Measurements from ENCODE around the gene FADS2. TPM values are rescaled to one million over a fixed set of nuclear protein-coding genes. Genes with fewer than 3 reads are reported as not detected.

FADS2 gene
- total and polyA plus RNA-seq, 9 of the 15 experiments (the other 6 are each of a cell fraction or from before 2014, with no cell fraction given), result 2.9 to 42.8 (median 16.2) TPM

GRCh38 chr11:61816736-61817455 lies 11.2 kb upstream of the FADS2 start, which contains the start of gene FADS1 (continued):
- TF ChIP-seq, protein P1, sequence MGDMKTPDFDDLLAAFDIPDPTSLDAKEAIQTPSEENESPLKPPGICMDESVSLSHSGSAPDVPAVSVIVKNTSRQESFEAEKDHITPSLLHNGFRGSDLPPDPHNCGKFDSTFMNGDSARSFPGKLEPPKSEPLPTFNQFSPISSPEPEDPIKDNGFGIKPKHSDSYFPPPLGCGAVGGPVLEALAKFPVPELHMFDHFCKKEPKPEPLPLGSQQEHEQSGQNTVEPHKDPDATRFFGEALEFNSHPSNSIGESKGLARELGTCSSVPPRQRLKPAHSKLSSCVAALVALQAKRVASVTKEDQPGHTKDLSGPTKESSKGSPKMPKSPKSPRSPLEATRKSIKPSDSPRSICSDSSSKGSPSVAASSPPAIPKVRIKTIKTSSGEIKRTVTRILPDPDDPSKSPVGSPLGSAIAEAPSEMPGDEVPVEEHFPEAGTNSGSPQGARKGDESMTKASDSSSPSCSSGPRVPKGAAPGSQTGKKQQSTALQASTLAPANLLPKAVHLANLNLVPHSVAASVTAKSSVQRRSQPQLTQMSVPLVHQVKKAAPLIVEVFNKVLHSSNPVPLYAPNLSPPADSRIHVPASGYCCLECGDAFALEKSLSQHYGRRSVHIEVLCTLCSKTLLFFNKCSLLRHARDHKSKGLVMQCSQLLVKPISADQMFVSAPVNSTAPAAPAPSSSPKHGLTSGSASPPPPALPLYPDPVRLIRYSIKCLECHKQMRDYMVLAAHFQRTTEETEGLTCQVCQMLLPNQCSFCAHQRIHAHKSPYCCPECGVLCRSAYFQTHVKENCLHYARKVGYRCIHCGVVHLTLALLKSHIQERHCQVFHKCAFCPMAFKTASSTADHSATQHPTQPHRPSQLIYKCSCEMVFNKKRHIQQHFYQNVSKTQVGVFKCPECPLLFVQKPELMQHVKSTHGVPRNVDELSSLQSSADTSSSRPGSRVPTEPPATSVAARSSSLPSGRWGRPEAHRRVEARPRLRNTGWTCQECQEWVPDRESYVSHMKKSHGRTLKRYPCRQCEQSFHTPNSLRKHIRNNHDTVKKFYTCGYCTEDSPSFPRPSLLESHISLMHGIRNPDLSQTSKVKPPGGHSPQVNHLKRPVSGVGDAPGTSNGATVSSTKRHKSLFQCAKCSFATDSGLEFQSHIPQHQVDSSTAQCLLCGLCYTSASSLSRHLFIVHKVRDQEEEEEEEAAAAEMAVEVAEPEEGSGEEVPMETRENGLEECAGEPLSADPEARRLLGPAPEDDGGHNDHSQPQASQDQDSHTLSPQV (IDR thresholded peaks at IDR 0.05), result peak; percentile 99
- no peak for TF ChIP-seq STAT5A (IDR thresholded peaks at IDR 0.05; ENCODE audit: borderline replicate concordance, low read length)
- no peak for TF ChIP-seq HNRNPLL (IDR thresholded peaks at IDR 0.05; ENCODE audit: low read depth, low read length, poor library complexity, severe bottlenecking)
- TF ChIP-seq, protein P2, sequence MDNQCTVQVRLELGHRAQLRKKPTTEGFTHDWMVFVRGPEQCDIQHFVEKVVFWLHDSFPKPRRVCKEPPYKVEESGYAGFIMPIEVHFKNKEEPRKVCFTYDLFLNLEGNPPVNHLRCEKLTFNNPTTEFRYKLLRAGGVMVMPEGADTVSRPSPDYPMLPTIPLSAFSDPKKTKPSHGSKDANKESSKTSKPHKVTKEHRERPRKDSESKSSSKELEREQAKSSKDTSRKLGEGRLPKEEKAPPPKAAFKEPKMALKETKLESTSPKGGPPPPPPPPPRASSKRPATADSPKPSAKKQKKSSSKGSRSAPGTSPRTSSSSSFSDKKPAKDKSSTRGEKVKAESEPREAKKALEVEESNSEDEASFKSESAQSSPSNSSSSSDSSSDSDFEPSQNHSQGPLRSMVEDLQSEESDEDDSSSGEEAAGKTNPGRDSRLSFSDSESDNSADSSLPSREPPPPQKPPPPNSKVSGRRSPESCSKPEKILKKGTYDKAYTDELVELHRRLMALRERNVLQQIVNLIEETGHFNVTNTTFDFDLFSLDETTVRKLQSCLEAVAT (IDR thresholded peaks at IDR 0.05), result no peak
- TF ChIP-seq ZBTB11 (CRISPR knock-in tag; IDR thresholded peaks at IDR 0.05), result peak in 1 of 3 experiments; percentile 25; a peak in 1 of 6 replicates
- TF ChIP-seq RBM25 (IDR thresholded peaks at IDR 0.05; ENCODE audit: low read depth, low read length, severe bottlenecking), result peak; percentile 96
- TF ChIP-seq IRF2 (CRISPR knock-in tag; IDR thresholded peaks at IDR 0.05), result no peak
- no peak for TF ChIP-seq BRD9 (IDR thresholded peaks at IDR 0.05; ENCODE audit: low read depth, partially characterized antibody)
- peak; percentile 71 for TF ChIP-seq ATF1 (CRISPR knock-in tag; IDR thresholded peaks at IDR 0.05)
- TF ChIP-seq ATF1 (tag; IDR thresholded peaks at IDR 0.05), result peak; percentile 94
- TF ChIP-seq ARID2 (IDR thresholded peaks at IDR 0.05), result no peak
- peak; percentile 68; the same call in 1 of the 2 replicates for TF ChIP-seq ZSCAN29 (IDR thresholded peaks at IDR 0.05)
- TF ChIP-seq ZZZ3 (IDR thresholded peaks at IDR 0.05), result no peak
- TF ChIP-seq NR2F6 (CRISPR knock-in tag; IDR thresholded peaks at IDR 0.05), result no peak
- peak; percentile 40; the same call in 1 of the 2 replicates for TF ChIP-seq JUN (IDR thresholded peaks at IDR 0.05; ENCODE audit: borderline replicate concordance, low read depth, low read length)
- TF ChIP-seq JUN (CRISPR knock-in tag; IDR thresholded peaks at IDR 0.05; ENCODE audit: borderline replicate concordance), result 0 out of 2 replicates have a peak, but pooled peaks have one; percentile 12
- no peak for TF ChIP-seq BMI1 (IDR thresholded peaks at IDR 0.05; ENCODE audit: low read length)
- no peak for TF ChIP-seq RUNX1 (IDR thresholded peaks at IDR 0.05; ENCODE audit: low read depth)
- peak; percentile 74; the same call in 1 of the 2 replicates for TF ChIP-seq KAT7 (CRISPR knock-in tag; IDR thresholded peaks at IDR 0.05; ENCODE audit: borderline replicate concordance)
- no peak for TF ChIP-seq ZFP1 (CRISPR knock-in tag; IDR thresholded peaks at IDR 0.05)
